GM12878 (cell line): ENCODE results near the gene MPHOSPH9.

Source experiments
- ESRRA ChIP-seq: IDR thresholded peaks from 2 replicates; pipeline ENCODE4 v1.6.1; 2012; ENCODE audit warnings: mild to moderate bottlenecking, low read length, improper control_type of control experiment
- HCFC1 ChIP-seq: fragments of 150-350 bp; IDR thresholded peaks from 2 replicates; pipeline ENCODE4 v1.6.1; 2014; ENCODE audit warnings: low read length
- KAT2A ChIP-seq: conservative IDR thresholded peaks from 2 replicates; pipeline ENCODE4 v1.6.1; 2011; ENCODE audit warnings: low read depth, low read length; ENCODE audit not compliant: control insufficient read depth
- NR2C1 ChIP-seq: fragments of 450-650 bp; IDR thresholded peaks from 2 replicates; pipeline ENCODE4 v1.6.1; 2017; ENCODE audit warnings: antibody characterized with exemption, mild to moderate bottlenecking, moderate library complexity
- POLR2A ChIP-seq: IDR thresholded peaks from 2 replicates; pipeline ENCODE4 v1.6.1; 2011; ENCODE audit warnings: low read depth, mild to moderate bottlenecking, low read length
- RAD51 ChIP-seq: fragments of 450-650 bp; IDR thresholded peaks from 2 replicates; pipeline ENCODE4 v1.6.1; 2016; ENCODE audit warnings: moderate library complexity, mild to moderate bottlenecking, inconsistent platforms
- SKIL ChIP-seq: fragments of 450-650 bp; IDR thresholded peaks from 2 replicates; pipeline ENCODE4 v1.6.1; 2017; ENCODE audit warnings: mild to moderate bottlenecking, low read depth, inconsistent platforms; ENCODE audit not compliant: poor library complexity, severe bottlenecking
- SMC3 ChIP-seq: IDR thresholded peaks from 2 replicates; pipeline ENCODE4 v1.6.1; 2011; ENCODE audit warnings: low read length, improper control_type of control experiment, borderline replicate concordance
- TAF1 ChIP-seq: IDR thresholded peaks from 2 replicates; pipeline ENCODE4 v1.6.1; 2011; ENCODE audit warnings: mild to moderate bottlenecking, low read depth, low read length, borderline replicate concordance
- TF ChIP-seq, protein P1 (sequence below), 3 experiments: IDR thresholded peaks in 2 of 3; conservative IDR thresholded peaks in 1 of 3; 2 replicates each; pipeline ENCODE4 v1.5.1; 2011; ENCODE audit warnings: low read depth in 3 of 3, low read length in 3 of 3, mild to moderate bottlenecking in 3 of 3, control low read depth in 2 of 3, moderate library complexity in 2 of 3, inconsistent platforms in 1 of 3, mixed read lengths in 1 of 3; ENCODE audit not compliant: control insufficient read depth in 2 of 3, insufficient read depth in 1 of 3; ENCODE audit errors: extremely low read depth in 1 of 3
- TF ChIP-seq, protein P2 (sequence below): IDR thresholded peaks from 2 replicates; pipeline ENCODE4 v1.6.1; 2011; ENCODE audit warnings: low read depth, low read length, improper control_type of control experiment, borderline replicate concordance
- TF ChIP-seq, protein P3 (sequence below): fragments of 450-650 bp; IDR thresholded peaks from 2 replicates; pipeline ENCODE4 v1.6.1; 2016; ENCODE audit warnings: mild to moderate bottlenecking

DNA sequence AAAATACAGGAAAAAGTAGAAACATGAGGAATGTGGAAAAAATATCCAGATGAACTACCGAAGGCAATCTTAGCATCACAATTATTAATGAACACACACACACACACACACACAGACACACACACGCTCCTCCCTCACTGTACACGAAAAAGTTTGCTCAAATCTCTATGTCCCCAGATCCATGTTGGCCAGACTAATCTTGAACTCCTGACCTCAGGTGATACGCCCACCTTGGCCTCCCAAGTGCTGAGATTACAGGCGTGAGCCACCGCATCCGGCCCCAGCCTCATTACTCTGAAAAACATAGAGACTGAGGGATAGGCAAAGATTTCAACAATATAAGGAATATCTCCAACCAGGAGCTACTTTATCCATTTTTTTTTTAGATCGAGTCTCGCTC lies 99.2 kb downstream of the MPHOSPH9 start:
- TF ChIP-seq HCFC1 = no peak
- no peak for TF ChIP-seq ESRRA
- TF ChIP-seq, protein P1, sequence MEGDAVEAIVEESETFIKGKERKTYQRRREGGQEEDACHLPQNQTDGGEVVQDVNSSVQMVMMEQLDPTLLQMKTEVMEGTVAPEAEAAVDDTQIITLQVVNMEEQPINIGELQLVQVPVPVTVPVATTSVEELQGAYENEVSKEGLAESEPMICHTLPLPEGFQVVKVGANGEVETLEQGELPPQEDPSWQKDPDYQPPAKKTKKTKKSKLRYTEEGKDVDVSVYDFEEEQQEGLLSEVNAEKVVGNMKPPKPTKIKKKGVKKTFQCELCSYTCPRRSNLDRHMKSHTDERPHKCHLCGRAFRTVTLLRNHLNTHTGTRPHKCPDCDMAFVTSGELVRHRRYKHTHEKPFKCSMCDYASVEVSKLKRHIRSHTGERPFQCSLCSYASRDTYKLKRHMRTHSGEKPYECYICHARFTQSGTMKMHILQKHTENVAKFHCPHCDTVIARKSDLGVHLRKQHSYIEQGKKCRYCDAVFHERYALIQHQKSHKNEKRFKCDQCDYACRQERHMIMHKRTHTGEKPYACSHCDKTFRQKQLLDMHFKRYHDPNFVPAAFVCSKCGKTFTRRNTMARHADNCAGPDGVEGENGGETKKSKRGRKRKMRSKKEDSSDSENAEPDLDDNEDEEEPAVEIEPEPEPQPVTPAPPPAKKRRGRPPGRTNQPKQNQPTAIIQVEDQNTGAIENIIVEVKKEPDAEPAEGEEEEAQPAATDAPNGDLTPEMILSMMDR (IDR thresholded peaks at IDR 0.05 in 2 of 3, conservative IDR thresholded peaks at IDR 0.05 in 1 of 3; ENCODE audit: control insufficient read depth in 2 of 3, extremely low read depth in 1 of 3, insufficient read depth in 1 of 3, low read depth in 3 of 3, low read length in 3 of 3) = no peak
- no peak for TF ChIP-seq RAD51
- TF ChIP-seq SKIL = no peak
- TF ChIP-seq KAT2A = no peak
- TF ChIP-seq TAF1 = no peak
- no peak for TF ChIP-seq SMC3
- TF ChIP-seq, protein P2, sequence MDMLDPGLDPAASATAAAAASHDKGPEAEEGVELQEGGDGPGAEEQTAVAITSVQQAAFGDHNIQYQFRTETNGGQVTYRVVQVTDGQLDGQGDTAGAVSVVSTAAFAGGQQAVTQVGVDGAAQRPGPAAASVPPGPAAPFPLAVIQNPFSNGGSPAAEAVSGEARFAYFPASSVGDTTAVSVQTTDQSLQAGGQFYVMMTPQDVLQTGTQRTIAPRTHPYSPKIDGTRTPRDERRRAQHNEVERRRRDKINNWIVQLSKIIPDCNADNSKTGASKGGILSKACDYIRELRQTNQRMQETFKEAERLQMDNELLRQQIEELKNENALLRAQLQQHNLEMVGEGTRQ = no peak
- no peak for TF ChIP-seq POLR2A
- TF ChIP-seq, protein P3, sequence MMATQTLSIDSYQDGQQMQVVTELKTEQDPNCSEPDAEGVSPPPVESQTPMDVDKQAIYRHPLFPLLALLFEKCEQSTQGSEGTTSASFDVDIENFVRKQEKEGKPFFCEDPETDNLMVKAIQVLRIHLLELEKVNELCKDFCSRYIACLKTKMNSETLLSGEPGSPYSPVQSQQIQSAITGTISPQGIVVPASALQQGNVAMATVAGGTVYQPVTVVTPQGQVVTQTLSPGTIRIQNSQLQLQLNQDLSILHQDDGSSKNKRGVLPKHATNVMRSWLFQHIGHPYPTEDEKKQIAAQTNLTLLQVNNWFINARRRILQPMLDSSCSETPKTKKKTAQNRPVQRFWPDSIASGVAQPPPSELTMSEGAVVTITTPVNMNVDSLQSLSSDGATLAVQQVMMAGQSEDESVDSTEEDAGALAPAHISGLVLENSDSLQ = no peak
- TF ChIP-seq NR2C1 = no peak
